Tibial nerve (tissue), 3 donors: ENCODE measurements around the gene SHMT2.

Experiments used
- CTCF ChIP-seq, 5 experiments: fragments of 200-600 bp in 3 of 5; fragments of 450-650 bp in 2 of 5; sonication (generic) in 3 of 5; IDR thresholded peaks; one replicate each; pipeline ENCODE4 v1.5.1; 2016 to 2019; ENCODE audit warnings: antibody characterized with exemption in 5 of 5, mild to moderate bottlenecking in 3 of 5, moderate library complexity in 2 of 5
- POLR2A ChIP-seq, 2 donors: fragments of 450-650 bp; IDR thresholded peaks; one replicate each; pipeline ENCODE4 v1.6.1; 2017; ENCODE audit warnings: antibody characterized with exemption in 2 of 2, mild to moderate bottlenecking in 2 of 2, moderate library complexity in 2 of 2

- TF ChIP-seq CTCF (IDR thresholded peaks at IDR 0.05) (no peak), POLR2A (IDR thresholded peaks at IDR 0.05) (no peak)
These were observed 2.7 kb downstream of the SHMT2 start for GRCh38 chr12:57232156-57232756.
